GM18873 (cell line): Measurements from ENCODE around the gene OTUD6A.
A peak's percentile ranks its signal among the peaks of the same experiment; 100 is the strongest.

Experiments
- ATAC-seq: cut with Tn5 transposase; IDR thresholded peaks from one replicate; pipeline ENCODE4 v1.9.1; 2021; ENCODE audit warnings: mild to moderate bottlenecking, moderate library complexity, moderate number of reproducible peaks; ENCODE audit not compliant: unreplicated experiment, low FRiP score

Gene OTUD6A

GRCh38 chrX:70062076-70062475 lies at the start of gene OTUD6A:
Gene OTUD6A, plus strand, starts transcription at chrX:70062457. Its CDS starts 68 bp downstream, at chrX:70062525.
- no peak for ATAC-seq

- no peak for ATAC-seq
These were observed 49.5 kb upstream of the OTUD6A start for GRCh38 chrX:70012756-70013155.

GRCh38 chrX:70013466-70014381 lies 48.5 kb upstream of the OTUD6A start:
- ATAC-seq: no peak

GRCh38 chrX:70016513-70016912 lies 45.7 kb upstream of the OTUD6A start:
- no peak for ATAC-seq

- no peak for ATAC-seq
These were observed 39.6 kb upstream of the OTUD6A start for GRCh38 chrX:70022616-70023015.

- no peak for ATAC-seq
These were observed 36.8 kb upstream of the OTUD6A start for GRCh38 chrX:70025464-70025863.

- ATAC-seq: no peak
These were observed 36.0 kb upstream of the OTUD6A start for GRCh38 chrX:70026112-70026850.

GRCh38 chrX:70026851-70027200 lies 35.4 kb upstream of the OTUD6A start:
- ATAC-seq: no peak

GRCh38 chrX:70029863-70030262 lies 32.4 kb upstream of the OTUD6A start:
- no peak for ATAC-seq

- no peak for ATAC-seq
These were observed 31.9 kb upstream of the OTUD6A start for GRCh38 chrX:70030301-70030767.

GRCh38 chrX:70032792-70033191 lies 29.5 kb upstream of the OTUD6A start:
- no peak for ATAC-seq

GRCh38 chrX:70033348-70034051 lies 28.8 kb upstream of the OTUD6A start:
- ATAC-seq: peak; percentile 51

GRCh38 chrX:70034646-70035045 lies 27.6 kb upstream of the OTUD6A start:
- no peak for ATAC-seq

GRCh38 chrX:70038515-70038914 lies 23.7 kb upstream of the OTUD6A start:
- ATAC-seq: no peak

GRCh38 chrX:70038951-70039350 lies 23.3 kb upstream of the OTUD6A start:
- no peak for ATAC-seq

- no peak for ATAC-seq
These were observed 22.5 kb upstream of the OTUD6A start for GRCh38 chrX:70039758-70040157.

GRCh38 chrX:70041993-70042392 lies 20.3 kb upstream of the OTUD6A start:
- no peak for ATAC-seq

- no peak for ATAC-seq
These were observed 19.6 kb upstream of the OTUD6A start for GRCh38 chrX:70042399-70043371.

- ATAC-seq: no peak
These were observed 18.6 kb upstream of the OTUD6A start for GRCh38 chrX:70043685-70044084.
